HG03095 (cell line): ENCODE data around the gene LDLRAD4.

Experiments used
- ATAC-seq: cut with Tn5 transposase; IDR thresholded peaks from one replicate; pipeline ENCODE4 v1.9.1; 2021; ENCODE audit warnings: moderate library complexity; ENCODE audit not compliant: unreplicated experiment

Gene LDLRAD4

DNA sequence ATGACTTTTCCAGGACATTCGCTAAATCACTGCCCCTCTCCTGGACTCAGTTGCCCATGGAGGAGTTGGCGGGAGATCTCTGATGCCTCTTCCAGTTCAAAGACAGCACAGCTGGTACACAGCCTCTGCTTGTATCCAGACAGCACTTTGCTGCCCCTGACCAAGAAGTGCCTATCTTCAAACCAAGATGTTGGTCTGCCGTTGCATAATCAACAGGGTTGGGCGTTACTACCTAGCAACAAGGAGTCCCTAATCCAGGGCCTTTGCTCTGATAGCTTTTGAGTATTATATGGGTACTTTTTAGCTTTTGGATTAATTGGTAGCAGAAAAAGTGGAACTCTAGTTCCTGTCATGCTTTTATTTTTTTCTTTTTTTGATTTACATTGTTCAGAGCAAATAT, 341.2 kb downstream of the LDLRAD4 start:
- no peak for ATAC-seq

DNA sequence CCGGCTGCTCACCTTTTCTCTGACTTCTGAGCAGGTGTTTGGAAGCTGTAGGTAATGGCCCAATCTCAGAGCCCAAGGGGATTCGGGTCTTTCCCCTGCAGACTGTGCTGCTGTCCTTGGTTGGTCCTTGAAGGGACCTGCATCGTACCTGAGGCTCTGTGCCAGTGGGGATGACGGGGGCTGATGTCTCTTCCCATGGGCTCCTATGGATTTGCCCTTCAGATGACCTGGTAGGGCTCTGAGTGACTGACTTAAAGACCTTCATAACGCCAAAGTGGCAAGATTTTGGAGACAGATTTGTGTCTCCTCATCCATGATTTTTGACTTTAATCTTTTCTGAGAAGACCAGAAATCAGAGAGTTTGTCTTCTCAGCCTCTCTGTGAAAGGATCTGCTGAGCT, 341.7 kb downstream of the LDLRAD4 start:
- no peak for ATAC-seq

DNA sequence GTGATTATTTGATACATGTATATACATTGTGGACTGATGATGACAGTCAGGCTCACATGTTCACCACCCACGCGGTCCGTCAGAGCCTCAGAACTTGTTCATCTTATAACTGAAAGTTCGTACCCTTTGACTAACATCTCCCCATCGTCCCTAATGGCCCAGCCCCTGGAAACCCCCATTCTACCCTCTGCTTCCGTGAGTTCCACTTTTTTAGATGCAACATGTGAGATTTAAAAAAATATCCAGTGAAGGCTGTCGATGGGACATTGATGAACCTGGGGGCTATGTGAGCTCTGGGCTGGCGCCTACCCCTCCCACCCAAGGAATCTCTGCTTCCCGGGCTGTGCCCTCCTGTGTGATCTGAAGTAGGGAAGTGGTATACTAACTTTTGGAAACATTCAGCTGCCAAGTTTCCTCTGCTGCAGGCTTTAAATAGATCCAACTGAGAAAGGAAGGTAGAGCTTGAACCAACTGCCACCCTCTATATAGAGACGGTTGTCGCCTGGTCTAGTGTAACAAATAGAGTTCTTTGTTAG, 344.0 kb downstream of the LDLRAD4 start:
- ATAC-seq: peak; percentile 42

DNA sequence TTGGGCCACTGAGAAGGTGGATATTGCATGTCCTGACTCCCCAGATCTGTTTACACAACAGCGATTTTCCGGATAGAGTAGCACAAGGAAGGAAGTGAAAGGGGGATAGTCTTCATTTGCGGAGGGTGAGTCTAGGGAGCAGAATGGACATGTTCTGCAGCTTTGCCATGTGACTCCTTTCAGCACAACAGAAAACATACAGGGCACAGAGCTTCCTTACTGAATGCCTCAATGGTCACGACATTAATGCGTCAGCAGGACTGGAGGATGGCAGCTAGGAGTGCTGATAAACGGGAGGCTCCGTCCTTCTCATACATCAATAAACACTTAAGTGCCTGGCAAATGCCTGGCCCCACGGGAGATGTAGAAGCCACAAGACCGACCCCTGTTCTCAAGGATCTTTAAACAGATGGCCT, 344.8 kb downstream of the LDLRAD4 start:
- ATAC-seq: no peak

DNA sequence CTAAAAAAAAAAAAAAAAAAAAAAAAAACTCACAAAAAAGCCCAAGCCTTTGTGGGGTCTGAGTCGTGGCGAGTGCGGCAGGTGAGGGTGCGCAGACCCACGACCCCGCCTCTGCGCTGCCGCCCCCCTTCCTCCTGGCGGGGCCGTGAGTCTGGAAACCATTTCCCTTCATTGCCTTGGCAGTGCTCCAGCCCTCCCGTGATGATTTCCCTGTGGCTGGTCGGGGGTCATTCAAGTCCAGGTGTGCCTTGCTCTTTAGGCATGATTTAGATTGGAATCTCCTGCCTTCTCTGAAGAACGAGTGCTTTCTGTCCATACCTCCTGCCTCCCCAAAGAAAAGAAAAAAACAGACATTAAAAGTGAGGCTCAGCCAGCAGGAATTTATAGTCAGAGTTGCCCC, 346.0 kb downstream of the LDLRAD4 start:
- ATAC-seq: no peak

DNA sequence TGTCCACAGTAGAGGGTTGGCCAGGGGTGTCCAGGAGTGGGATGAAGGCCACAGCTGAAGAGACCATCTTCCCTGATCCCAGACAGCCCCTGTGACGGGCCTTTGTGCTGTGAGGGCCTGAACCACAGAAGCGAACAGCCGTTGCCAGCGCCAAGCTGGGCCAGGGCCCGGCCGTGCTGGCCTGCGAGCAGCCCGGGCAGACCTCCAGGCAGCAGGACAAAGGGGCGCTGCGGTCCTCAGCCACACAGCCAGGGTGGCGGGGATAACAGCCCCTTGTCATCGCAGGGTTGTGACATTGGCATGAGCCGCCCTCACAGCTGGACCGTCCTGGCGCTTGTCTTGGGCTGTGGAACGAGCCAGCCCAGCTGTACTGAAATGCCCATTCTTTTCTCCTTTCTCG, 346.7 kb downstream of the LDLRAD4 start:
- no peak for ATAC-seq

DNA sequence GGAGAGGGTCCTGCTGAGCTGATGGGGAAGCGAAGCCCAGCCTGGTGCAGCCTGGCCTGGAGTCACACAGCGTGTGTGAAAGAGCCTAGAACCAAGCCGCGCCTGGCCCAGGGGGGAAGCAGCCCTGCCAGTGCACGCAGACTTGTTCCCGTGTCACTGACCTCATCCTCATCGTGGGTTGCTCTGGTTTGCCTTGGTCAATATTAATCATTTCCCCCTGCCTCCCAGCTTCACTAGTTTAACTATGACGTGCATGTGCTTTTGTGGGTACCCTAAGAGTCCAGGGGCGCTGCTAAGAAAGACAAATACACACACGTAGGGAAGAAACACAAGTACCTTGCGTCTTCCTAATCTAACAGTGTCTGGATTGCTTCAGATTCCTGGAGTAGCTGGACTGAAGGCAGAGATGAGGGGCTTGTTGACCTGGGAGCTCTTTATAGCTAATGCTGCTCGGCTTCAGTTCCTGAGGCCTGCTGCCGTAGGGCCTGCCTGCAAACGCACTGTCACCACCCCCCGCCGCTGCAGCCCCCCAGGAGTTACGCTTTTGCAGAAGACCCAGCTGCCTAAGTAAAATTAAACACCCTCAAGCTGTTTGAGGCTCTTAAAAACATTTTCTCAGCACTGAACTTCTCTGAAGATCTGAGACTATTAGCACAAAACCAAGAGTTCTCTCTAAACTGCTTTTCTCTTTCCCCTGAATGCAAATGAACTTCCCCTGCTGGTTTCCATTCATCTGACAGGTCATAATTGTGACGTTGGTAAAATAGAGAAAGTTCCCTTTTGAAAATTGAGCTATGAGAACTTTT, 348.6 kb downstream of the LDLRAD4 start:
- ATAC-seq: peak; percentile 44

DNA sequence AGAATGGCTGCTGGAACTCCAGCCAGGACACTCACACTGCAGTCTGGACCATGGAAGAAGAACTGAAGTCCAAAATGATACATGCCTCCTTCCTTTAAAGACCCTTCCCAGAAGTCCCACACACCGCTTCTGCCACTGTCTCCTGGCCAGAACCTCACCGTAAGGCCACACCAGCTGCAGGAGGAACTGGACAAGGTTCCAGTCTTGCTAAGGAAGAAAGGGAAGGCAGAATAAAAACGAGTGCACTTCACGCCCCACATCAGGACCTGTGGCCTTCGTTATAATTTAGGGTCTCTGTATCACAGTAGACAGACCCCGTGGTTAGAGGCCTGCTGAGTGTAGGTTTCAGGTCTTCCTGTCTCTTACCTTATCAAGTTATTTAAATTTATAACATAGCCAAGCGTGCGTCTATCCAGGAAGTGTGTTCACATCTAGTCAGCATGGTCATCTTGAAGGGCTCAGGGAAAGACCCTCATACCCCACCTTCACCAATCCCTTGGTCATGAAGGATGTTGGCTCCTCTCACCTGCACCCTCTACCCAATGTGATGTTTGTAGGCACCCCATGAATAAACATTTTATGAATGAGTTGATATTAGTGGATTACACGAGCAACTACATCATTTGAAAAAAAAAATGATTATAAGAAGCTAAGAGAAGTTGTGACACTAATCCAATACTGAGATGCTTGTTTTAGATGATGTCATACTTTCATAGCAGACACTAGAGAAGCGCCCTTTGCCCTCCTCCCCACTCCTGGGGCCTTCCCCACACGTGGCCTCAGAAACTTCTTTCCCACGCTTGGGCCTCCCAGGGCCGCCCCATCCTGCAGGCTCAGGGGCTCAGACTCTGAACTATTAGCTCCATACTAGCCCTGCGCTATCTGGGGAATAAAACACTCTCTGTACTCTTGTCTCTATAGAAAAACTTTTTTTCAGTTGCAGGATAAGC, 350.2 kb downstream of the LDLRAD4 start:
- peak; percentile 68 for ATAC-seq

DNA sequence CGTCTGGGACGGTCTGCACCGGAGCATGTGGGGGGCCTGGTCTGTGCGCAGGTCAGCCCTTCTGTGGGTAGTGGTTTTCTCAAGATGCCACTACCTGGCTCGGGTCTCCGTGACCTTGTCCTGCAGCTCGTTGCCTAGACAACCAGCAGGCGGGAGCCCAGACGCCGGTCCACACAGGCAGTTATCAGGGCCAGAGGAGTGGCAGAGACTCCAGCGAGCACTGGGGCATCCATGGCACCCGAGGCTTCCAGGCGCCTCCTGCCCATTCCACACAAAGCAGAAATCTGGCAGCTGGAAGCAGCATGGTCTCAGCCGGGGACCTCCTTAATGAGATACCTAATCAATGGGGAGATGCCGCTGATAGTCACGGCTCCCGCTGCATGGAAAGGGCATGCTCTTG, 351.7 kb downstream of the LDLRAD4 start:
- ATAC-seq: no peak

DNA sequence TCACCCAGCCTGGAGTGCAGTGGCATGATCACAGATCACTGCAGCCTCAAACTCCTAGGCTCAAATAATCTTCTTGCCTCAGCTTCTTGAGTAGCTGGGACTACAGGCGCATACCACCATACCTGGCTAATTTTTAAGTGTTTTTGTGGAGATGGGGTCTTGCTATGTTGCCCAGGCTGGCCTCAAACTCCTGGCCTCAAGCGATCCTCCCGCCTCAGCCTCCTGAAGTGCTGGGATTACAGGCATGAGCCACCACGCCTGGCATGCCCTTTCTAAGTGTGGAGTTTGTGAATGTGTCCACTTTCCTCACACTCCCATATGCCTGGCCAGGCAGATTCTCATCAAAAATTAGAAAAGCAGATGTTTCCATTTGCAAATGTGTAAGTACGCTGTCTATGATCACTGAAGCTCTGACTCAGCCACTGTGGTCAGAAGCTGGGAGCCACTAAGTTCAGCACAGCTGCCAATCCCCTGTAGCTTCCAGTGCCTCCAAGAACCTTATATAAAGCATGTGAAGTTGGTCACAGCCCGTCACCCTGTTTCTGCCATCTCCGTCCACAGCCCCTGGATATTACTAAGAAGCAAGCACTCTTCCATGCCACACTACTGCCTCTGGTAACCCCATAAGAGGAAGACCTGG, 352.4 kb downstream of the LDLRAD4 start:
- no peak for ATAC-seq

DNA sequence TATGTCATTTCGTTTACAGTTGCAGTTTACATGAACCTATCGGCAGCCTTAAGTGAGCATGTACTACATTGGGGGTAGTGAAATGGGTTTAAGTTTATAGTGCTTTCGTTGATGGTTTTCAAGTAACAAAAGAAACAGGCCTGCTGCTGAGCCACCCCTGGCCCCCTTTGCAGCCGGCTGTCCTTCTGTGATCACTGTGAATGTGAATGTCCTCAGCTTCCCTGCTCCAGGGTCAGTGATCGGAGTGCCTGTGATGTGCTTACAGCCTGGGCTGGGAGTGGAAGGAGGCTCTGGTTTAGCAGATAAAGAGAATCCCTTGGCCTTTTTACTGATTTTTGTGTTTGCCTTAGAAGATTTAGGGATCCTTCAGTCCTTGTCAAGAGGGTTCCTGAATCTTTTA, 353.6 kb downstream of the LDLRAD4 start:
- ATAC-seq: no peak

DNA sequence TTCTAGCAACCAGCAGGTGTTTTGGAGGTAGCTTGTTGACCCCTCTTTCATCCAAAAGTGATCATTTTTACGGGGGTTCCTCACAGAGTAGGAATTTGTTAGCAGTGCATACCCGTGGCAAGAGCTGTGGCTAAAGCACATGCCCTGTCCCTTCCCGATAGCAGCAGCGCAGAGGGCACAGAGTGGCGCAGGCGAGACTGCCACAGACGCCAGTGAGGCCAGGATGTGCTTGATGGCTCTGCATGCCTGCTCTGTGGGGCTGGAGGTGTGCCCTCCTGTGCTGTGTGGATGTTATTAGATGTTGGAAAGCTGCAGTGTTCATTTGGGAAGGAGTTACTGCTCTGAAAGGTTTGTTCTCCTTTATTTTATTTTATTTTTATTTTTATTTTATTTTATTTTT, 354.2 kb downstream of the LDLRAD4 start:
- no peak for ATAC-seq

DNA sequence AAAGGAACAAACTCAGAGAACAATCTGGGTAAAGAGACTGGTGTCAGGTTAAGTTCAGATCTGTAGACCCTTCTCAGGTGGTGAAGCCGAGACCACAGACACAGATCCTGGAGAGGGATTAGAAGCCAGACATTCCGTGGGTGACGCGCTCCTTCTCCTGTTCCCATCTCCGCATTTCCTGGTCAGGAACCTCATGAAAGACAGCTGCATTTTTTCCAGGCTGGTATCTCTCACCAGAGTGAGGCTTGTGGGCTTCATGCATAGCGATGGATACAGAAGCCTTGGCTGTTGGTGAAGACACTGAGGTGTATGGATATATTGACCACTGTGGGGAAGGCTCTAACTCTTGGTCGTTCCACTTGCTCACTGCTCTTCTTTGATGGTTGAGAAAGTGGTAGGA, 355.2 kb downstream of the LDLRAD4 start:
- no peak for ATAC-seq

DNA sequence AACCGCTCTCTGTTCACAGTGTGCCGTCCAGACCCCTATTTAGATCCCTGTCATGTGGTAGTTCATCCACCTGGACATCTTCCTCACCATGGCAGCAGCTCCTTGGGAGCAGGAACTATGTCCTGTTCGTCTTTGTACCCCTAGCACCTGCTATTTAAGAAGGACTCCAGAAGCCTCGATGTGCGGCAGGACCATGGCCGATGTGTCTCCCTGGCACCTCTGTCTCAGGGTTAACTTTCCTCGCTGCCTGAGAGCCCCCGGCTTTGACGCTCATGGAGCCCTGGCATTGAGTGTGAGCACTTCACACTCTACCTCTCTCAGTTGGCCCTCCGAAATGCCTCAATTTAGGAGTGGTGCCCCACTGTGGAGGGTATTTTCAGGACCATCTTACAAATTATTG, 355.8 kb downstream of the LDLRAD4 start:
- no peak for ATAC-seq

DNA sequence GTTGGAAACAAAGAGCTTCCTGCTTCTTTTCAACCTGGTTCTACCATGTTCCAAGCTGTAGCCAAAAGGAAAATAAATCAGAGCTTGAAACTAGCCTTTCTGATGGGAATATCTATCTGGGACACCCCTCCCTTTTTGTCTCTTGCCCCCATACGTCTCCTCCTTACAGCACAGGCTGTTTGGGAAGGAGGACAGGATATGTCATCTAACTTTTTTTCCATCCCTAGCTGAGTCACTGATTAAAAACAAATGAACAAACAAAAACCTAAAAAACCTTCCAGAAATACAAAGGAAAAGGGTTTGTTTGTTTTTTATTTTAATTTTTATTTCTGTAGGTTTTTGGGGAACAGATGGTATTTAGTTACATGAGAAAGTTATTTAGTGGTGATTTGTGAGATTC, 356.2 kb downstream of the LDLRAD4 start:
- no peak for ATAC-seq

DNA sequence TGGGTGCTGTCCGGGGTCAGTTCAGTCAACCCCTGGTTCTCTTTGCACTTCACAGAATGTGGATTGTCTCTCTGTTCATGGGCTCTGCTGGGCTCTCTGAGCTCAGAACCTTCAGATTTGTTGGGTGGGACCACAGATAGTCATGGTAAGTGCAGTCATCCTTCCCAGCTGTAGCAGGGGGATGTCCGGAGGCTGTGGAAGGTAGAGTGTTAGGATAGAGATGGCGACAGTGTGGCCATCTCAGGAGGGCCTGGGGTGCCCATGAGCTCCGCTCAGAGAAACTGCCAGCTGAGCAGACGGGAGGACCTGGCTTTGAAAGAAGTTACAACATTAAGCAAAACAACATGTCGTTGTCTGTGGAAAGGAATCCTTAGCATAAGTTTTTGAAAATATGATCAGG, 358.0 kb downstream of the LDLRAD4 start:
- peak; percentile 9 for ATAC-seq

DNA sequence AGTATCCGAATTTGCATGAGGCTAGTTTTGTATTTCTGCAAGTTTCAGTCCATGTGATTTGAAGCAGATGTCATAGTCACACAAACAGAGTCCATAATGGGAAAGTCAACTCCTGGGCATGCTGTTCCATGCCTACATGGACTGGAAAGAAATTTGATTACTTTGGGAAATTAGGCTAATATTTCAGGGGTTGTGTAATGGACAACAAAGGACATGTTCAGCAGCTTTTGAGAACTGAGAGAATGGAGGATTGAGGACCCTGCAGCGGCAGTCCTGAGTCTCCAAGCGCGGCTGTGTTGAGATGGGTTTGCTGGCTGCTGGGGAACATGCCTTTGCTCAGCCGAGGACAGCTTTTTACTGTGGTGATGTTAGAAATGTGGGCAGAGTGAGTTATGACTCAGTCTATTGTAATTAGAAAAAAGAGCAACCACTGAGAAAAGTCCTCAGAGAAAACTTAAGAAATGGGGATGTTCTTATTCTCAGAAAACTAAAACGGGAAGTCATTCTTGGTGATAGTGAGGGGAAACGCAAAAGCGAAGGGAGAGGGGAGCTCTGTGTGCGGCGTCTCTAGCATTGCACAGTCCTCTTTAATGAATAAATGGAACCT, 358.6 kb downstream of the LDLRAD4 start:
- peak; percentile 80 for ATAC-seq

DNA sequence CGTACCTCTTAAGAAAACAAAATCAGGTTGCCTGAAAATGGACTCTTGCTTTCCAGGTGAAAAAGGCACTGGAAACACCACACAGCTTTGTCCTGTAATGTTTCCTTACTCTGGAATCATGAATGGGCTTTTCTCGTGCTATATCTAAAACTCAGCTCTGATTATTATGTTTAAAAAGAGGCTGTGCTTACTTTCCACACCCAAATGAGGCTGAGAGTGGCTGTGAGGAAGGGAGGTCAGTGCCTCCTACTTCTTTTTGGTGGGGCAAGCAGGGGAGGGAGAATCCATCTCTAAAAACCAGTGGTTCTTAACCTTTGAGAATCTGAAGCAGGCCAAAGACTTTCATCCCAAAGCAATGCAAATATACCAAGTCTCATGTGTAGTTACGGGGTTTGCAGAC, 359.2 kb downstream of the LDLRAD4 start:
- ATAC-seq: no peak

DNA sequence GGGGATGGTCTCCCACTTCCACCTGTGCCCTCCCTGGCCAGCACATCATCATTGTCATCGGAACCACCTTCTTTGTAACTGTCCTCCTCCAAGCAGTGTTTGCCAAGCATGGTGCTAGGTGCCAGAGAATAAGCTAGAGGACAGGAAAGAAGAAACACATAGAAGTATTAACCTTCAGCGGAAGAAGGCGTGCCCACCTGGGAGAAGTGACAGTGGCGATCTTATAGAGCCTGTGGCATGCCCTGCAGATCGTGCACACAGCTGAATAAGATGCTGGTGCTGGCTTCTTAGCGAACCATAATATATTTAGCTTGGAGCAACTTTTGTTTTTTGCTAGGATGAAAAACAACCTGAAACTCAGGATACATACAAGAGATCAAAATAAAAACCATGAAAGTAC, 359.8 kb downstream of the LDLRAD4 start:
- ATAC-seq: no peak

DNA sequence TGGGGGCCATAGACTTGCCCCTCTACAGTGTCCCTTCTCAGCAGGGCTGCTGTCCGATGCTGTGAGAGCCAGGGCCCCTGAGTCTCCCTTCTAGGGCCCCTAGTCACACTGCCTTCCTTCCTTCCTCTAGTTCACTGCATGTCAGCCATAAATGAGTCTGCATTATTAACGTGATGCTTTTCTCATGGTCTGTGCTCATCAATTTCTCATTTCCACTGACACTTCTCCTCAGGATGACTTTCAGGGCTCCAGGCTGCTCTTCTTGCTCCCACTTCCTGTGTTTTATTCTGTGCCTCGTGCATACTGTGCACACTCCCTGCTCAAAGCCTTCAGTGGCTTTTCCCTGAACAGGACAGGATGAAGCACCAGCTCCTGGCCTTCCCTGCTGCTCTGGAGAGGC, 361.3 kb downstream of the LDLRAD4 start:
- no peak for ATAC-seq

DNA sequence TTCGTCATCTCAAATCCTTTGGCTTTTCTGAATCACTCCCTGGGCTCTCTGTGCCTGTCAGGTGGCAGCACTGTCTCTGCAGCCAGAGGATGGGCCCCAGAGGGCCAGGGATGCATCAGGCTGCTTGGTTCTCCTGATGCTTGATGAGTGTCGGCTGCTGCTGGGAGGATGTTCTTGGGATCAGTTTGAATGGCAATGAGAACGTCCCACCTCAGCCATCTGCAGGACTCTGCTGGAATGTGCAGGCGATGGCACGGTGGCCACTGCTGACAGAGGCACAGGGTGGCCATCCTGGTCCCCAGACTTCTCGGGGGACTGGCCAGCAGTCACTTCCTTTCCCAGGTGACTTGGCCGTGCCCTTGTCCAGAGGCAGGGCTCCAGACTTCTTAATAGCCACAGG, 361.8 kb downstream of the LDLRAD4 start:
- no peak for ATAC-seq
